SU-DHL-6 (cell line): ENCODE results near the gene COL6A2.

Experiments used
- H2AFZ ChIP-seq: fragments of 200-600 bp; sonication (generic); 2 replicates; pipeline ENCODE4 v1.6.1; 2014; ENCODE audit warnings: low read depth, mild to moderate bottlenecking, moderate library complexity, mixed read lengths, antibody characterized with exemption, low read length; ENCODE audit not compliant: severe bottlenecking
- H3F3A ChIP-seq: fragments of 200-600 bp; shearing (Covaris generic); 2 replicates; pipeline ENCODE4 v1.6.0; 2016; ENCODE audit warnings: antibody characterized with exemption, mild to moderate bottlenecking; ENCODE audit not compliant: insufficient read depth
- H3K27ac ChIP-seq: fragments of 200-600 bp; sonication (generic); 2 replicates; pipeline ENCODE4 v1.5.1; 2016; ENCODE audit warnings: low read depth, mild to moderate bottlenecking, low read length, moderate library complexity, mixed read lengths
- H3K27me3 ChIP-seq: fragments of 200-600 bp; sonication (generic), shearing (Covaris generic); 2 replicates; pipeline ENCODE4 v1.6.0; 2014; ENCODE audit warnings: mild to moderate bottlenecking, low read length
- H3K36me3 ChIP-seq: fragments of 200-600 bp; sonication (generic); 2 replicates; pipeline ENCODE4 v1.6.1; 2014; ENCODE audit warnings: mild to moderate bottlenecking, low read length, mixed read lengths
- H3K4me2 ChIP-seq: fragments of 300-600, 200-600 bp; shearing (Covaris generic), sonication (generic); 2 replicates; pipeline ENCODE4 v1.6.0; 2014; ENCODE audit warnings: low read length, low read depth, mild to moderate bottlenecking; ENCODE audit not compliant: poor library complexity, severe bottlenecking
- H3K4me3 ChIP-seq: fragments of 200-600 bp; sonication (generic); 2 replicates; pipeline ENCODE4 v1.5.1; 2014; ENCODE audit warnings: antibody characterized with exemption, low read length, mild to moderate bottlenecking, mixed read lengths; ENCODE audit not compliant: insufficient read depth, poor library complexity, severe bottlenecking
- H3K79me2 ChIP-seq: fragments of 200-600 bp; sonication (generic); 2 replicates; pipeline ENCODE4 v1.6.1; 2014; ENCODE audit warnings: mild to moderate bottlenecking, low read length, moderate library complexity; ENCODE audit not compliant: insufficient read depth
- H3K9ac ChIP-seq: fragments of 200-600 bp; sonication (generic); 2 replicates; pipeline ENCODE4 v1.7.0; 2014; ENCODE audit warnings: mild to moderate bottlenecking, low read length
- H3K9me2 ChIP-seq: fragments of 200-600 bp; sonication (generic); replicated peaks from 2 replicates; pipeline ENCODE4 v1.6.1; 2014; ENCODE audit warnings: low read length; ENCODE audit not compliant: insufficient read depth
- H3K9me3 ChIP-seq: fragments of 200-600 bp; sonication (generic); 2 replicates; pipeline ENCODE4 v1.6.1; 2014; ENCODE audit warnings: low read length, mixed read lengths; ENCODE audit not compliant: insufficient read depth
- H4K20me1 ChIP-seq: fragments of 200-600 bp; sonication (generic); 2 replicates; pipeline ENCODE4 v1.6.1; 2014; ENCODE audit warnings: low read depth, mild to moderate bottlenecking, antibody characterized with exemption, low read length, moderate library complexity, mixed read lengths
- EZH2phosphoT487 ChIP-seq: fragments of 200-600 bp; sonication (generic), shearing (Covaris generic); conservative IDR thresholded peaks from 2 replicates; pipeline ENCODE4 v1.6.1; 2018; ENCODE audit warnings: mild to moderate bottlenecking, antibody characterized with exemption, low read length, moderate library complexity, mixed read lengths
- TF ChIP-seq, protein P1 (sequence below): fragments of 200-600 bp; sonication (generic); IDR thresholded peaks from one replicate; pipeline ENCODE4 v1.5.1; 2017; ENCODE audit warnings: antibody characterized with exemption, mild to moderate bottlenecking, low read length, moderate library complexity; ENCODE audit not compliant: insufficient read depth, poor library complexity, severe bottlenecking

The COL6A2 gene

DNA sequence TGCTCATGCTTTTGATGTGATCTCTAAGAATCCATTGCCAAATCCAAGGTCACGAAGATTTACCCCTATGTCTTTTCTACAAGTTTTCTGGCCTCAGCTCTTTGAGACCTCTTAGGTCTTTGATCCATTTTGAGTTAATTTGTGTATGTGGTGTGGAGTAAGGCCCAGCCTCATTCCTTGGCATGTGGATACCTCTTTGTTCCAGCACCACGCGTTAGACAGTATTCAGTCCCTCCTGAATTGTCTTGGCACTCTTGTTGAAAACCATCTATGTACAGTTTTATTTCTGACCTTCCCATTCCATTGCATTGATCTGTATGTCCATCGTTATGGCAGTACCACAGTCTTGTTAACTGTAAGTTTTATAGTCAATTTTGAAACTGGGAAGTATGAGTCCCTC, 65.5 kb downstream of the COL6A2 start:
- TF ChIP-seq, protein P1, sequence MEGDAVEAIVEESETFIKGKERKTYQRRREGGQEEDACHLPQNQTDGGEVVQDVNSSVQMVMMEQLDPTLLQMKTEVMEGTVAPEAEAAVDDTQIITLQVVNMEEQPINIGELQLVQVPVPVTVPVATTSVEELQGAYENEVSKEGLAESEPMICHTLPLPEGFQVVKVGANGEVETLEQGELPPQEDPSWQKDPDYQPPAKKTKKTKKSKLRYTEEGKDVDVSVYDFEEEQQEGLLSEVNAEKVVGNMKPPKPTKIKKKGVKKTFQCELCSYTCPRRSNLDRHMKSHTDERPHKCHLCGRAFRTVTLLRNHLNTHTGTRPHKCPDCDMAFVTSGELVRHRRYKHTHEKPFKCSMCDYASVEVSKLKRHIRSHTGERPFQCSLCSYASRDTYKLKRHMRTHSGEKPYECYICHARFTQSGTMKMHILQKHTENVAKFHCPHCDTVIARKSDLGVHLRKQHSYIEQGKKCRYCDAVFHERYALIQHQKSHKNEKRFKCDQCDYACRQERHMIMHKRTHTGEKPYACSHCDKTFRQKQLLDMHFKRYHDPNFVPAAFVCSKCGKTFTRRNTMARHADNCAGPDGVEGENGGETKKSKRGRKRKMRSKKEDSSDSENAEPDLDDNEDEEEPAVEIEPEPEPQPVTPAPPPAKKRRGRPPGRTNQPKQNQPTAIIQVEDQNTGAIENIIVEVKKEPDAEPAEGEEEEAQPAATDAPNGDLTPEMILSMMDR, result no peak
- TF ChIP-seq EZH2phosphoT487, result no peak
- H3K9ac ChIP-seq, result no peak overlapping the region
- no peaks in the 10 kb centered on the region for H3F3A ChIP-seq
- H3K36me3 ChIP-seq, result no peaks in the 10 kb centered on the region
- no peak overlapping the region for H3K4me3 ChIP-seq
- no peak overlapping the region for H3K4me2 ChIP-seq
- no peaks in the 10 kb centered on the region for H3K79me2 ChIP-seq
- no peaks in the 10 kb centered on the region for H3K27me3 ChIP-seq
- no peaks in the 10 kb centered on the region for H3K9me2 ChIP-seq
- no peaks in the 10 kb centered on the region for H4K20me1 ChIP-seq
- no peak overlapping the region for H2AFZ ChIP-seq
- no peak overlapping the region for H3K27ac ChIP-seq
- H3K9me3 ChIP-seq, result no peaks in the 10 kb centered on the region

DNA sequence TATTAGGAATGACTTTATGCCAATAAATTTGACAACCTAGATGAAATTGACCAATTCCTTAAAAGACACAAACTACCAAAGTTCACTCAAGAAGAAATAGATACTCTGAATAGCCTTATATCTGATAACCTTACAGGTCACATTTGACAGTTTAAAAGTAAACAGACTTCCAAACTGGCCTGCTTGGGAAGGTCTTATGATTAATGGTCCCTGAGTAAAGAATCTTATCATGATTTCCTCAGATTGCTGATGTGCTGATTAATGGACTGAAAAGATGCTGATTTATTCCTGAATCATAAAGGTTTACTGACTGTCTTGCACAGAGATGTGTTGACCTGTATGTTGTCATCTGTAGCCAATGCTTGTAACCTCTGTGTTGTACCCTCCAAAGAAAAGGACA, 67.2 kb downstream of the COL6A2 start:
- Histone ChIP-seq H3F3A (no peaks in the 10 kb centered on the region), H3K9me3 (no peaks in the 10 kb centered on the region), H2AFZ (no peak overlapping the region), H3K27ac (no peak overlapping the region), H3K9me2 (no peaks in the 10 kb centered on the region), H4K20me1 (no peaks in the 10 kb centered on the region), H3K27me3 (no peaks in the 10 kb centered on the region), H3K79me2 (no peaks in the 10 kb centered on the region), H3K9ac (no peak overlapping the region), H3K4me3 (no peak overlapping the region), H3K36me3 (no peaks in the 10 kb centered on the region), H3K4me2 (no peak overlapping the region)
- TF ChIP-seq, protein P1, result no peak
- TF ChIP-seq EZH2phosphoT487, result no peak

DNA sequence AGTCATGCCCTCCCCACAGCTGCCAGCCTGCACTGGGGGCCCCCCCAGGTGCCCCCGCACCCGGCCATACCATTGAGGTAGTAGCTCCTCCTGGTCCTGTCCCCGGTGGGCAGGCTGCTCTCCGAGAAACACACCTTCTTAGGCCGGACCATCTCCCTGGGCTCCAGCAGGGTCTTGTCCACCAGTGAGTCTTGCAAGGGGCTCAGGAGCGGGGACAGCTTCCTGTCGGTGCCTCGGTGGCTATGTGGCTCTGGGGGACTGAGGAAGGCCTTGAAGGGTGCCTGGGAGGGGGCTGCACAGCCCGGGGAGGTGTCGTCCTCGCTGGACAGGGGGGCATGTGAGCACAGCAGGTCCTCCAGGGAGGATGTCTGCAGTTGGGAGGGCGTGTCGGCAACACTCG, 70.3 kb downstream of the COL6A2 start:
- Histone ChIP-seq H3K9me3 (no peaks in the 10 kb centered on the region), H3K36me3 (no peaks in the 10 kb centered on the region), H3K79me2 (no peaks in the 10 kb centered on the region), H3K9me2 (no peaks in the 10 kb centered on the region), H3K27ac (no peak overlapping the region), H3K27me3 (no peaks in the 10 kb centered on the region), H2AFZ (no peak overlapping the region), H3K4me2 (no peak overlapping the region), H3K4me3 (no peak overlapping the region), H3F3A (no peaks in the 10 kb centered on the region), H3K9ac (no peak overlapping the region), H4K20me1 (no peaks in the 10 kb centered on the region)
- TF ChIP-seq, protein P1, result no peak
- no peak for TF ChIP-seq EZH2phosphoT487
